Naive thymus-derived CD4-positive, alpha-beta T cell (primary cell): ENCODE results near the gene CEP41. TPM values are rescaled to one million over a fixed set of nuclear protein-coding genes. Genes with fewer than 3 reads are reported as not detected.

Source experiments
- ATAC-seq: fragments of 150-1000 bp; cut with Tn5 transposase; 2 replicates; pipeline ENCODE4 v1.10.0; 2021; ENCODE audit warnings: mild to moderate bottlenecking, moderate library complexity
- CTCF ChIA-PET: fragments of 350-600 bp; sonication (Branson Sonifier 250); formaldehyde crosslinking; loops from one replicate; lab custom pipeline; 2021; ENCODE audit warnings: antibody characterized with exemption; lab: Charles Lee
- POLR2A ChIA-PET: fragments of 350-600 bp; sonication (Branson Sonifier 250); formaldehyde crosslinking; loops from one replicate; lab custom pipeline; 2021; ENCODE audit warnings: antibody characterized with exemption, inconsistent platforms; lab: Charles Lee
- DNase-seq, 9 donors: peaks; one replicate each; pipeline versions ENCODE4 v3.0.0 to v3.0.0-alpha.2; 2020 to 2022; ENCODE audit warnings: mixed read lengths in 1 of 9
- H3K27ac ChIP-seq: one replicate; pipeline ENCODE4 v1.7.0; 2013; ENCODE audit warnings: mild to moderate bottlenecking, low read depth, low read length, moderate library complexity
- H3K27me3 ChIP-seq, 2 donors: one replicate each; pipeline ENCODE4 v1.7.0; 2013; ENCODE audit warnings: low read length in 2 of 2, mild to moderate bottlenecking in 2 of 2, moderate library complexity in 2 of 2; ENCODE audit not compliant: control insufficient read depth in 2 of 2, insufficient read depth in 2 of 2
- H3K36me3 ChIP-seq, 3 experiments: 1 replicate in 2 of 3; 2 replicates in 1 of 3; pipeline ENCODE4 v1.7.0; 2013; ENCODE audit warnings: low read length in 3 of 3, mild to moderate bottlenecking in 3 of 3, moderate library complexity in 1 of 3; ENCODE audit not compliant: insufficient read depth in 3 of 3, control insufficient read depth in 2 of 3
- H3K4me1 ChIP-seq, 2 donors: one replicate each; pipeline ENCODE4 v1.7.0; 2013; ENCODE audit warnings: low read length in 2 of 2, mild to moderate bottlenecking in 2 of 2, moderate library complexity in 1 of 2; ENCODE audit not compliant: control insufficient read depth in 2 of 2, insufficient read depth in 2 of 2
- H3K4me3 ChIP-seq: 2 replicates; pipeline ENCODE4 v1.7.0; 2013; ENCODE audit warnings: mild to moderate bottlenecking, low read length
- H3K9me3 ChIP-seq, 3 experiments: 1 replicate in 2 of 3; 2 replicates in 1 of 3; pipeline ENCODE4 v1.7.0; 2013; ENCODE audit warnings: low read length in 3 of 3; ENCODE audit not compliant: control insufficient read depth in 2 of 3
- H3K27ac Mint-ChIP-seq, 9 donors: one replicate each; pipeline ENCODE4 v1.8.0; 2020 to 2022; ENCODE audit warnings: mixed read lengths in 9 of 9, mild to moderate bottlenecking in 8 of 9, moderate library complexity in 5 of 9, inconsistent platforms in 2 of 9
- H3K27me3 Mint-ChIP-seq, 5 donors: one replicate each; pipeline ENCODE4 v1.8.0; 2021 to 2022; ENCODE audit warnings: mixed read lengths in 5 of 5, mild to moderate bottlenecking in 1 of 5
- H3K36me3 Mint-ChIP-seq, 5 donors: one replicate each; pipeline ENCODE4 v1.8.0; 2020 to 2022; ENCODE audit warnings: mixed read lengths in 5 of 5, mild to moderate bottlenecking in 3 of 5, inconsistent platforms in 1 of 5
- H3K4me1 Mint-ChIP-seq, 7 donors: one replicate each; pipeline ENCODE4 v1.8.0; 2020 to 2022; ENCODE audit warnings: mixed read lengths in 7 of 7, mild to moderate bottlenecking in 3 of 7, inconsistent platforms in 1 of 7
- H3K4me3 Mint-ChIP-seq, 10 donors: one replicate each; pipeline ENCODE4 v1.8.0; 2020 to 2022; ENCODE audit warnings: mild to moderate bottlenecking in 10 of 10, mixed read lengths in 10 of 10, moderate library complexity in 6 of 10, inconsistent platforms in 2 of 10
- H3K9me3 Mint-ChIP-seq, 11 donors: one replicate each; pipeline ENCODE4 v1.8.0; 2020 to 2022; ENCODE audit warnings: mixed read lengths in 11 of 11, mild to moderate bottlenecking in 4 of 11, inconsistent platforms in 1 of 11, moderate library complexity in 1 of 11
- intact Hi-C, 2 donors: fragments of 100-400 bp; cut with micrococcal nuclease; formaldehyde crosslinking; loops; one replicate each; pipeline ENCODE4 v1.15.1; 2023
- polyA plus RNA-seq, 2 donors: library from polyadenylated mRNA; unstranded; fragments of 300-500 nt; fragmentation: Illumina TruSeq; gene quantifications; one replicate each; pipeline ENCODE4 v1.2.3, GENCODE V29; 2021
- total RNA-seq, 6 experiments: library from RNA in 5 of 6; stranded (reverse) in 5 of 6; gene quantifications; 1 replicate in 5 of 6; 2 replicates in 1 of 6; pipeline ENCODE4 v1.2.3 and lab custom pipeline; 2021 to 2026

The CEP41 gene
- total and polyA plus RNA-seq, 7 experiments from 2014 or later: 6.9 to 29.6 (median 13.3) TPM

- H3K27ac ChIP-seq: no peak overlapping the region
- H3K9me3 Mint-ChIP-seq: peaks cover 0 to 22% (median 8%) of the 10 kb centered on the region in 11 donors
- H3K4me3 Mint-ChIP-seq: no peak overlapping the region
- no peaks in the 10 kb centered on the region for H3K27me3 ChIP-seq
- intact Hi-C loops: no loop called here
- peaks cover 4 to 10% (median 6%) of the 10 kb centered on the region in 7 donors for H3K4me1 Mint-ChIP-seq
- ChIA-PET CTCF (no interaction called here), POLR2A (no interaction called here)
- H3K4me1 ChIP-seq: peaks cover 0 to under 1% of the 10 kb centered on the region in 2 donors
- H3K9me3 ChIP-seq: peaks cover 0 to 4% (median 0%) of the 10 kb centered on the region in 3 experiments
- no peak overlapping the region for H3K4me3 ChIP-seq
- ATAC-seq: no peak
- peaks cover 3 to 8% (median 7%) of the 10 kb centered on the region in 5 donors for H3K36me3 Mint-ChIP-seq
- no peak for DNase-seq
- no peaks in the 10 kb centered on the region for H3K27me3 Mint-ChIP-seq
- peak overlapping the region in 1 of 9 donors; percentile 52 for H3K27ac Mint-ChIP-seq
- no peaks in the 10 kb centered on the region for H3K36me3 ChIP-seq
Observed at GRCh38 chr7:130374507-130374906, 66.3 kb downstream of the CEP41 start.

- intact Hi-C loops: no loop called here
- Histone ChIP-seq H3K9me3 (peaks cover 0 to 4% (median 0%) of the 10 kb centered on the region in 3 experiments), H3K27me3 (no peaks in the 10 kb centered on the region), H3K4me3 (no peak overlapping the region), H3K36me3 (no peaks in the 10 kb centered on the region), H3K27ac (no peak overlapping the region), H3K4me1 (peaks cover 0 to 12% of the 10 kb centered on the region in 2 donors)
- Mint-ChIP-seq H3K27ac (no peak overlapping the region), H3K4me1 (peaks cover 11 to 28% (median 22%) of the 10 kb centered on the region in 7 donors), H3K4me3 (no peak overlapping the region), H3K36me3 (peaks cover 3 to 8% (median 7%) of the 10 kb centered on the region in 5 donors), H3K9me3 (peaks cover 0 to 21% (median 8%) of the 10 kb centered on the region in 11 donors), H3K27me3 (no peaks in the 10 kb centered on the region)
- ChIA-PET POLR2A (no interaction called here), CTCF (no interaction called here)
- ATAC-seq (no peak), DNase-seq (no peak)
Observed at GRCh38 chr7:130372402-130373165, 68.2 kb downstream of the CEP41 start.

GRCh38 chr7:130371046-130371445 lies 69.8 kb downstream of the CEP41 start:
- no peaks in the 10 kb centered on the region for H3K27me3 Mint-ChIP-seq
- H3K36me3 Mint-ChIP-seq: peaks cover 0 to 3% (median under 1%) of the 10 kb centered on the region in 5 donors
- peaks cover 0 to 12% of the 10 kb centered on the region in 2 donors for H3K4me1 ChIP-seq
- ATAC-seq: no peak
- no peak overlapping the region for H3K4me3 Mint-ChIP-seq
- no peak overlapping the region for H3K27ac ChIP-seq
- no peaks in the 10 kb centered on the region for H3K9me3 ChIP-seq
- POLR2A ChIA-PET: no interaction called here
- H3K9me3 Mint-ChIP-seq: peaks cover 0 to 7% (median under 1%) of the 10 kb centered on the region in 11 donors
- no peak overlapping the region for H3K4me3 ChIP-seq
- intact Hi-C loops: no loop called here
- no peak for DNase-seq
- H3K27ac Mint-ChIP-seq: no peak overlapping the region
- no peaks in the 10 kb centered on the region for H3K36me3 ChIP-seq
- no peaks in the 10 kb centered on the region for H3K27me3 ChIP-seq
- CTCF ChIA-PET: no interaction called here
- H3K4me1 Mint-ChIP-seq: peaks cover 15 to 43% (median 35%) of the 10 kb centered on the region in 7 donors

GRCh38 chr7:130369831-130370550 lies 70.8 kb downstream of the CEP41 start:
- Histone ChIP-seq H3K27ac (no peak overlapping the region), H3K4me1 (peaks cover 0 to 12% of the 10 kb centered on the region in 2 donors), H3K36me3 (no peaks in the 10 kb centered on the region), H3K9me3 (no peaks in the 10 kb centered on the region), H3K4me3 (no peak overlapping the region), H3K27me3 (no peaks in the 10 kb centered on the region)
- no peak for ATAC-seq
- Mint-ChIP-seq H3K9me3 (no peaks in the 10 kb centered on the region), H3K27ac (peak overlapping the region in 7 of 9 donors; percentile 32 to 93 (median 71)), H3K4me1 (peaks cover 15 to 50% (median 38%) of the 10 kb centered on the region in 7 donors), H3K4me3 (peak overlapping the region in 2 of 10 donors; percentile 41 to 57), H3K27me3 (no peaks in the 10 kb centered on the region), H3K36me3 (peaks cover 0 to 3% (median 0%) of the 10 kb centered on the region in 5 donors)
- DNase-seq: no peak
- CTCF ChIA-PET: no interaction called here
- intact Hi-C loops: loop anchor here in 1 of 2 donors (2.0 kb wide), 1 partner anchor 25 kb away; no protein-coding TSS in a partner anchor
- POLR2A ChIA-PET: no interaction called here

- Histone ChIP-seq H3K4me3 (no peak overlapping the region), H3K9me3 (no peaks in the 10 kb centered on the region), H3K27me3 (no peaks in the 10 kb centered on the region), H3K27ac (no peak overlapping the region), H3K36me3 (no peaks in the 10 kb centered on the region), H3K4me1 (peaks cover 0 to 12% of the 10 kb centered on the region in 2 donors)
- H3K27ac Mint-ChIP-seq: peak overlapping the region in 8 of 9 donors; percentile 32 to 93 (median 72)
- ATAC-seq: peak; percentile 55
- DNase-seq: peak in 2 of 9 donors; percentile 8 to 20
- no peaks in the 10 kb centered on the region for H3K27me3 Mint-ChIP-seq
- H3K4me1 Mint-ChIP-seq: peaks cover 15 to 51% (median 38%) of the 10 kb centered on the region in 7 donors
- no peaks in the 10 kb centered on the region for H3K9me3 Mint-ChIP-seq
- ChIA-PET CTCF (no interaction called here), POLR2A (no interaction called here)
- H3K36me3 Mint-ChIP-seq: peaks cover 0 to 3% (median 0%) of the 10 kb centered on the region in 5 donors
- intact Hi-C loops: loop anchor here in 1 of 2 donors (2.0 kb wide), 1 partner anchor 26 kb away; no protein-coding TSS in a partner anchor
- H3K4me3 Mint-ChIP-seq: peak overlapping the region; percentile 2 to 76 (median 52)
Observed at GRCh38 chr7:130369110-130369711, 71.6 kb downstream of the CEP41 start.
